Hepatocyte (in vitro differentiated cells): ENCODE results near the gene IRF1. TPM values are rescaled to one million over a fixed set of nuclear protein-coding genes. Genes with fewer than 3 reads are reported as not detected.

Source experiments
- DNase-seq: peaks from one replicate; pipeline ENCODE4 v3.0.0-alpha.2; 2016; ENCODE audit warnings: low spot score
- H2AFZ ChIP-seq: fragments of 200-600 bp; sonication (generic); 2 replicates; pipeline ENCODE4 v1.6.0; 2016; ENCODE audit warnings: antibody characterized with exemption, mild to moderate bottlenecking
- H3K27ac ChIP-seq: fragments of 200-600 bp; sonication (generic); 2 replicates; pipeline ENCODE4 v1.5.1; 2016; ENCODE audit warnings: mild to moderate bottlenecking
- H3K27me3 ChIP-seq: fragments of 200-600 bp; sonication (generic); 2 replicates; pipeline ENCODE4 v1.6.1; 2016
- H3K36me3 ChIP-seq: fragments of 200-600 bp; sonication (generic); replicated peaks from 2 replicates; pipeline ENCODE4 v1.5.1; 2016; ENCODE audit warnings: low read depth; ENCODE audit not compliant: insufficient read depth
- H3K4me1 ChIP-seq: fragments of 200-600 bp; sonication (generic); 2 replicates; pipeline ENCODE4 v1.5.1; 2016; ENCODE audit warnings: mild to moderate bottlenecking, moderate library complexity; ENCODE audit not compliant: insufficient read depth
- H3K4me2 ChIP-seq: fragments of 200-600 bp; sonication (generic); 2 replicates; pipeline ENCODE4 v1.6.0; 2016
- H3K4me3 ChIP-seq: fragments of 200-600 bp; sonication (generic); 2 replicates; pipeline ENCODE4 v1.5.1; 2016; ENCODE audit warnings: mild to moderate bottlenecking
- H3K79me2 ChIP-seq: fragments of 200-600 bp; sonication (generic); 2 replicates; pipeline ENCODE4 v1.6.0; 2017; ENCODE audit warnings: mild to moderate bottlenecking
- H3K9me2 ChIP-seq: fragments of 200-600 bp; sonication (generic); replicated peaks from 2 replicates; pipeline ENCODE4 v1.6.0; 2017; ENCODE audit warnings: mild to moderate bottlenecking; ENCODE audit not compliant: insufficient read depth
- H3K9me3 ChIP-seq: fragments of 200-600 bp; sonication (generic); 2 replicates; pipeline ENCODE4 v1.5.1; 2016; ENCODE audit warnings: low read depth, mild to moderate bottlenecking
- H4K20me1 ChIP-seq: fragments of 200-600 bp; sonication (generic); 2 replicates; pipeline ENCODE4 v1.6.0; 2016; ENCODE audit warnings: mild to moderate bottlenecking; ENCODE audit not compliant: insufficient read depth, poor library complexity, severe bottlenecking
- CTCF ChIP-seq: fragments of 200-600 bp; sonication (generic); IDR thresholded peaks from 2 replicates; pipeline ENCODE4 v1.5.1; 2016; ENCODE audit warnings: antibody characterized with exemption, mild to moderate bottlenecking; ENCODE audit not compliant: poor library complexity
- EZH2 ChIP-seq: fragments of 200-600 bp; sonication (generic); IDR thresholded peaks from 2 replicates; pipeline ENCODE4 v1.6.1; 2016; ENCODE audit warnings: antibody characterized with exemption, mild to moderate bottlenecking, borderline replicate concordance
- EZH2phosphoT487 ChIP-seq: fragments of 200-600 bp; sonication (generic); IDR thresholded peaks from one replicate; pipeline ENCODE4 v1.6.1; 2018; ENCODE audit warnings: antibody characterized with exemption, mild to moderate bottlenecking, low read depth, moderate library complexity; ENCODE audit not compliant: unreplicated experiment, severe bottlenecking
- WGBS: methylation state at CpG from one replicate; pipeline ENCODE4 v1.1.6; 2016; ENCODE audit warnings: low lambda C conversion rate; ENCODE audit errors: missing lambda C conversion rate; 5-methylcytosine and 5-hydroxymethylcytosine counted together
- polyA plus RNA-seq: library from polyadenylated mRNA; unstranded; fragments of >200 nt; fragmentation: Nextera tagmentation; extraction: Ambion mirVana; gene quantifications from 2 replicates; pipeline ENCODE4 v1.2.1, GENCODE V29; 2016
- total RNA-seq: library from RNA; depleted of rRNA; stranded (reverse); fragments of >200 nt; gene quantifications from 2 replicates; pipeline ENCODE4 v1.2.3, GENCODE V29; 2014

IRF1 gene
- total and polyA plus RNA-seq, 2 experiments from 2014 or later = 30.9 to 35.8 TPM

GRCh38 chr5:132471944-132472343 is 18.6 kb downstream of the IRF1 start:
- H3K9me3 ChIP-seq = no peaks in the 10 kb centered on the region
- TF ChIP-seq EZH2phosphoT487 (no peak), EZH2 (no peak), CTCF (no peak)
- H2AFZ ChIP-seq = no peak overlapping the region
- no peaks in the 10 kb centered on the region for H3K9me2 ChIP-seq
- H3K4me2 ChIP-seq = no peak overlapping the region
- no peaks in the 10 kb centered on the region for H3K27me3 ChIP-seq
- H4K20me1 ChIP-seq = no peaks in the 10 kb centered on the region
- H3K4me3 ChIP-seq = no peak overlapping the region
- no peak overlapping the region for H3K27ac ChIP-seq
- no peaks in the 10 kb centered on the region for H3K36me3 ChIP-seq
- no peak for DNase-seq
- no peaks in the 10 kb centered on the region for H3K79me2 ChIP-seq
- 96% methylated on average over 7 of the region's 7 CpGs for WGBS
- H3K4me1 ChIP-seq = peaks cover 59% of the 10 kb centered on the region

GRCh38 chr5:132471151-132471907 is 19.2 kb downstream of the IRF1 start:
- H3K4me2 ChIP-seq = no peak overlapping the region
- peaks cover 54% of the 10 kb centered on the region for H3K4me1 ChIP-seq
- 91% methylated on average over 2 of the region's 2 CpGs for WGBS

GRCh38 chr5:132470596-132470995 is 20.0 kb downstream of the IRF1 start:
- no peaks in the 10 kb centered on the region for H3K27me3 ChIP-seq
- H3K4me1 ChIP-seq = peaks cover 47% of the 10 kb centered on the region
- no peak overlapping the region for H2AFZ ChIP-seq
- H3K79me2 ChIP-seq = no peaks in the 10 kb centered on the region
- no peaks in the 10 kb centered on the region for H4K20me1 ChIP-seq
- no peaks in the 10 kb centered on the region for H3K36me3 ChIP-seq
- no peak overlapping the region for H3K4me2 ChIP-seq
- H3K9me2 ChIP-seq = no peaks in the 10 kb centered on the region
- no peaks in the 10 kb centered on the region for H3K9me3 ChIP-seq
- H3K4me3 ChIP-seq = no peak overlapping the region
- H3K27ac ChIP-seq = peak overlapping the region; percentile 31
- no peak for DNase-seq
- 86% methylated on average over 1 of the region's 1 CpG for WGBS
- TF ChIP-seq EZH2phosphoT487 (no peak), EZH2 (no peak), CTCF (no peak)

More at GRCh38 chr5:132471151-132471907, 19.2 kb downstream of the IRF1 start:
- no peak for TF ChIP-seq CTCF
- TF ChIP-seq EZH2phosphoT487 = no peak
- TF ChIP-seq EZH2 = no peak
- Histone ChIP-seq H3K9me3 (no peaks in the 10 kb centered on the region), H3K79me2 (no peaks in the 10 kb centered on the region), H3K36me3 (no peaks in the 10 kb centered on the region), H2AFZ (no peak overlapping the region), H3K9me2 (no peaks in the 10 kb centered on the region), H3K27ac (no peak overlapping the region), H3K4me3 (no peak overlapping the region), H4K20me1 (no peaks in the 10 kb centered on the region), H3K27me3 (no peaks in the 10 kb centered on the region)
- no peak for DNase-seq
